Fibroblast of skin of back (primary cell): ENCODE results near the gene STAT3.
A peak's percentile ranks its signal among the peaks of the same experiment; 100 is the strongest.
"Not testable (repeated sequence)": the region's sequence is repeated elsewhere in the genome, so short reads cannot be mapped to it uniquely, and the experiment has no call there.

ENCODE experiments used
- DNase-seq: peaks from one replicate; pipeline ENCODE4 v3.0.0-alpha.2; 2013

STAT3 gene

GRCh38 chr17:42345396-42346073 is 42.7 kb downstream of the STAT3 start:
- DNase-seq: no peak

DNA sequence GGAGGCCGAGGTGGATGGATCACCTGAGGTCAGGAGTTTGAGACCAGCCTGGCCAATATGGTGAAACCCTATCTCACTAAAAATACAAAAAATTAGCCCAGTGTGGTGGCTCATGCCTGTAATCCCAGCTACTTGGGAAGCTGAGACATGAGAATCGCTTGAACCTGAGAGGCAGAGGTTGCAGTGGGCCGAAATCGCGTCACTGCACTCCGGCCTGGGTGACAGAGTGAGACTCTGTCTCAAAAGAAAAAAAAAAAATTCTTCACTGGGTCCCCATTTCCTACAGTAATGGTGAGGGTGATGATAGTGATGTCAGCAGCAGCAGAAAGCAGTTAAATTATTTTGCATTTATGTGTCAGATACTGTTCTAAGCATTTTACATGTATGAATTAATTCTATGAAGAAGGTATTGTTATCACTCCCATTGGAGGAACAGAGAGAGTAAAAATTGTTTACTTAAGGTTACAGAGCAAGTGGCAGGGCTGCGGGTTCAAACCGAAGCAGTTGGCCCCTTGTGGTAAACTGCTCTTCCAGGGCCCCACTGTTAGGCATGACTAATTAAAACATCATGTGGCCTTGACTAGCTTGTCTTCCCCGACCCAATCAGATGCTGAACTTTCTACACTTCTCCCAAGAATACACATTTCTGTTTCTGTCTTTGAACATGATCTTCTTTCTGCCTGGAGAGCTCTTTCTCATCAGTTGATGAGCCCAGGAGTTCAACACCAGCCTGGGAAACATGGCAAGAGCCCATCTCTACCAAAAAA is 45.8 kb downstream of the STAT3 start:
- DNase-seq: peak; percentile 40

- DNase-seq: no peak
These were observed 46.7 kb downstream of the STAT3 start for GRCh38 chr17:42341568-42341967.

- DNase-seq: no peak
These were observed 47.5 kb downstream of the STAT3 start for GRCh38 chr17:42340691-42341127.

- DNase-seq: no peak
These were observed 49.0 kb downstream of the STAT3 start for GRCh38 chr17:42339221-42339620.

GRCh38 chr17:42338427-42338985 is 49.7 kb downstream of the STAT3 start:
- DNase-seq: no peak

DNA sequence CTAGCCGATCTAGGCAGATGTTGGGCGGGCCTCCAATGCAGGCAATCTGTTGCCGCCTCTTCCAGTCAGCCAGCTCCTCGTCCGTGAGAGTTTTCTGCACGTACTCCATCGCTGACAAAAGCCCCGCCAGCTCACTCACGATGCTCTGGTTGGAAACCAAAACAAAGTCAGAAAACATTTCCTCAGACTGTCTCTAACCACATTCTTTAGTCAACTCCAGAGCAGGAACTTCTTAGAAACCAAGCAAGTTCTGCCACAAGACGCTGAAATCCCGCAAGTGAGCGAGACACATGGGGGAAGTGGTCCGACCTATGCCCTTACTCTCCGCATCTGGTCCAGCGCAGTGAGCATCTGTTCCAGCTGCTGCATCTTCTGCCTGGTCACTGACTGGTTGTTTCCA is 50.8 kb downstream of the STAT3 start:
- peak; percentile 80 for DNase-seq

- DNase-seq: peak; percentile 67
These were observed 53.6 kb downstream of the STAT3 start for GRCh38 chr17:42334677-42335076.

DNA sequence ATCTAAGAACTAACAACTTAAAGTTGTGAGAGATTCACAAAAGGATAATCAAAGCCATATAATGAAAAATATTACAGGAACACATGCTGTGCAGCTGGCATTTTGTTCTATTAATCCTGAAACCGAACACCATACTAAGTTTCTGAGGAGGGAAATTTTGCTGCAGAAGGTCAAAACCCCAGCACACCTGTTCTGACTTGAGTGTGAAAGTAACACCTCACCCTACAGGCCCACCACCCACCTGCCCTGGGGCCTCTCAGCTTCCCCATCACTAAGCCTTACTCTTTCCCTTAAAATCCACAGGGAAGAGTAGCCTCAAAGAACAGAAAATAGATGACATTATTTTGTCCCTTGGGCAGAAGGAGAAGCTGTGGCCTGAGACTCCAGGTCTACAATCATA is 55.2 kb downstream of the STAT3 start:
- DNase-seq: no peak

DNA sequence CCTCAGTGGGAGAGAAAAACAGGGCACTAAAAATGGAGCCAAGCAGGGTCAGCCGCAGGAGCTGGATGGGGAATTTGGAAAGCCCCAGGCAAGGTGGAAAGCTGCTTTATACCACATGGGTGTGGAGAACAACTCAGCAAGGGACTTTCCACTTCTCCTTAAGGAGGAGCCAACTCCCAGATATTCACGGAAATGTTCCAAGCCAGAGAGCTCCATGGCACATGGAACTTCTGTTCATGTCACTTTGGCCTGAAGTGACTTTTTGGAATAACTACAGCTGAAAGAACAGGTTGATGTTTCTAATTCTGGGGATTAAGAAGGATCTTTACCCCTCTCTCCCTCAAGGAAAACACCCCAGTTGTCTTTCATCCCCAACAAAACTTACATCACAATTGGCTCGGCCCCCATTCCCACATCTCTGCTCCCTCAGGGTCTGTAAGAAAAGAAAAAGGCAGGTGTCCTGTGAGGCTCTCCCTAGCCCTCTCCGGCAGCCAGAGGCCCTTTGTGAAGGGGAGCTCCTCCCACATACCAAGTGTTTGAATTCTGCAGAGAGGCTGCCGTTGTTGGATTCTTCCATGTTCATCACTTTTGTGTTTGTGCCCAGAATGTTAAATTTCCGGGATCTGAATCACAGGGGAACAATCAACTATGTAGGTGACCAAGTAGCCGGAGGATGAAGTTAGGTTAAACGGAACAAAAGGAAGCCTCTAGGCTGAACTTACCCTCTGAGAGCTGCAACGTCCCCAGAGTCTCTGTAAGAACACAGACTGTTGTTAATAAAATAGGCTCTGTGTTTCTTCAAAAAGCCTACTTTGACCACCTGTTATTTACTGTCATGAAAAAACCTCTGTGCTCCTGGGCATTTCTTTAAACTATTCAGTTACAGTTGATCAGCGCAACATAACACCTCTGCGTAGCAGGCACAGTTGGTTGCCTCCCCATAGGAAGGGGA is 58.9 kb downstream of the STAT3 start:
- peak; percentile 59 for DNase-seq

GRCh38 chr17:42325026-42325425 is 63.2 kb downstream of the STAT3 start:
- DNase-seq: peak; percentile 73

DNA sequence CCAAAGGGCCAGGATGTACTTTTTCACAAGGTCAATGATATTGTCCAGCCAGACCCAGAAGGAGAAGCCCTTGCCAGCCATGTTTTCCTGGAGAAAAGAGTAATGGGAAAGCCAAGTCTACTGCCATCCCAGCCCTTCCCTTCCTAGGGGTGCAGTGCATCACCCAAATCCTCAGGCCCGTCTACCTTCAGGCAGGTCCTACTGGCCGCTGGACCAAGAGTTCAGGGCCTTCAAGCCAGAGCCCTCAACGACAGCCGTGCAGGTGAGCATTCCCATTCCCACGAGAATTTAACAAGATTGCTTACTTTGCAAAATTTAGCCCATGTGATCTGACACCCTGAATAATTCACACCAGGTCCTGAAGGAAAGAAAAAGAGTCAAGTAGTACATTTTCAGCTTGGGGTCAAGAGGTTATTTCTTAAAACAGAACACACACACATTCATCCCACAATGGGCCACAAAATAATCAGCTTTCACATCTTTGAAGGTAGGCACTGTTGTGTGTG is 64.9 kb downstream of the STAT3 start:
- DNase-seq: no peak

- DNase-seq: peak; percentile 87
These were observed 65.6 kb downstream of the STAT3 start for GRCh38 chr17:42322382-42323267.

DNA sequence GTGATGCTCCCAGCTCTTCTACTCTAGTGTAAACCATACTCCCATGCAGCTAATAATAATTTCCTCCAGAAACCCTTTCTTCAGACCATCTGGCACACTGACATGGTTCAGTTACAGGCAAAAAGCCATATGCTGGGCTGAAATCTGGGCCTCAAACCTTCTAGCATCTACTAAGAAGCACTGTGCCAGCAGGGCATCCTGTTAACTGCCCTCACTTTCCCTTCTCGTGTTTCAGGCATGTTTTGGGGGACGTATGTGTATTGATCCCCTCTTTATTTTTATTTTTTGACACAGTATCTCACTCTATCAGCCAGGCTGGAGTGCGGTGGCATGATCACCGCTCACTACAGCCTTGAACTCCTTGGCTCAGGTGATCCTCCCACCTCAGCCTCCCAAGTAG is 66.7 kb downstream of the STAT3 start:
- no peak for DNase-seq

DNA sequence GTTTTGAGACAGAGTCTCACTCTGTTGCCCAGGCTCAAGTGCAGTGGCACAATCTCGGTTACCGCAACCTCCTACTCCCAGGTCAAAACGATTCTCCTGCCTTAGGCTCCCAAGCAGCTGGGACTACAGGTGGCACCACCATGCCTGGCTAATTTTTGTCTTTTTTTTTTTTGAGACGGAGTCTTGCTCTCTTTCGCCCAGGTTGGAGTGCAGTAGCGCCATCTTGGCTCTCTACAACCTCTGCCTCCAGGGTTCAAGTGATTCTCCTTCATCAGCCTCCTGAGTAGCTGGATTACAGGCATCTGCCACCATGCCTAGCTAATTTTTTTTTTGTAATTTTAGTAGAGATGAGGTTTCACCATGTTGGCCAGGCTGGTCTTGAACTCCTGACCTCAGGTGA is 70.3 kb downstream of the STAT3 start:
- not testable (repeated sequence) for DNase-seq

- no peak for DNase-seq
These were observed 70.9 kb downstream of the STAT3 start for GRCh38 chr17:42317266-42317845.

DNA sequence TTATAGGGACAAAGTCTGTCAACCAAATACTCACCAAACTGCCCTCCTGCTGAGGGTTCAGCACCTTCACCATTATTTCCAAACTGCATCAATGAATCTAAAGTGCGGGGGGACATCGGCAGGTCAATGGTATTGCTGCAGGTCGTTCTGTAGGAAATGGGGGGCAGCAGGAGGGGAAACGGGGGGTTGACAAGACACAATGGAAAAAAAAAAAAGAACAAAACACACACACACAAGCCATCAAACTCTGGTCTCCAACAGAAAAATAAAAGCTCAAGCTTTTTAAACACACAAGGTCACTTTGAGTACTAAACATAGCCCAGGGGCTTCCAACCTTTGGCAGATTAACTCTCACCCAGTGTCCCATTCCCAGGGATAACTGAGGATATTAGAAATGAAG is 71.5 kb downstream of the STAT3 start:
- DNase-seq: no peak

DNA sequence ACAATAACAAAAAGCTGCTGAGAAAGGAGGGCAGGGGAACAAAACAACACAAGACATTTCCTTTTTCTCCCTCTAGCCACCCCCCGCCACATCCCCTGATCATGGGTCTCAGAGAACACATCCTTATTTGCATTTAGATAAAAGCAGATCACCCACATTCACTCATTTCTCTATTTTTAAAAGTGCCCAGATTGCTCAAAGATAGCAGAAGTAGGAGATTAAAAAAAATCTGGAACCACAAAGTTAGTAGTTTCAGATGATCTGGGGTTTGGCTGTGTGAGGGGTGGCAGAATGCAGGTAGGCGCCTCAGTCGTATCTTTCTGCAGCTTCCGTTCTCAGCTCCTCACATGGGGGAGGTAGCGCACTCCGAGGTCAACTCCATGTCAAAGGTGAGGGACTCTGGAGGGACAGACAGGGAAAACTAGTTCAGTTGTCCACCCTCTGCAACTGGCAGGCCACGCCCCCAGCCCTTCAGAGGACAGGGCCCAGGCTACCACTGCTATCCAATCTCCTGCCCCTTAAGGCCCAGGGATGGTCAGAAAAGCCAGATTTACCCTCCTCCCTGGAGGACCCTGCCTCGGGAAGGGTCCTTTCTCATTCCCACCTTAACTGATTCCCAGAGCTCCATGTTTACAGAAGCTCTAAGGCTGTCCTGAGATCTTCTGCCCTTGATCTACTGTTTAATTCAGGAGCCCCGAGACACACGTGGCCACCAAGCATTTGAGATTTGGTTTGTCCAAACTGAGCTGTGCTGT is 72.7 kb downstream of the STAT3 start:
- DNase-seq: no peak

GRCh38 chr17:42313773-42314566 is 74.3 kb downstream of the STAT3 start:
- no peak for DNase-seq
